Endodermal cell (in vitro differentiated cells): ENCODE data around the gene MYO1H. TPM values are rescaled to one million over a fixed set of nuclear protein-coding genes. Genes with fewer than 3 reads are reported as not detected.

Experiments
- DNase-seq: peaks from one replicate; pipeline ENCODE4 v3.0.0-alpha.2; 2017
- H3K27ac ChIP-seq: 2 replicates; pipeline ENCODE4 v1.5.1; 2013; ENCODE audit warnings: mild to moderate bottlenecking, low read depth, low read length, moderate library complexity
- H3K27me3 ChIP-seq: 2 replicates; pipeline ENCODE4 v1.6.1; 2013; ENCODE audit warnings: mild to moderate bottlenecking, low read length, moderate library complexity; ENCODE audit not compliant: insufficient read depth, control insufficient read depth, poor library complexity, severe bottlenecking
- H3K36me3 ChIP-seq: 2 replicates; pipeline ENCODE4 v1.7.0; 2013; ENCODE audit warnings: mild to moderate bottlenecking, low read length, moderate library complexity; ENCODE audit not compliant: control insufficient read depth, insufficient read depth
- H3K4me1 ChIP-seq: one replicate; pipeline ENCODE4 v1.7.0; 2013; ENCODE audit warnings: low read length; ENCODE audit not compliant: control insufficient read depth, insufficient read depth
- H3K4me3 ChIP-seq: 2 replicates; pipeline ENCODE4 v1.5.1; 2013; ENCODE audit warnings: mild to moderate bottlenecking, low read length, moderate library complexity
- H3K9ac ChIP-seq: 2 replicates; pipeline ENCODE4 v1.6.1; 2013; ENCODE audit warnings: mild to moderate bottlenecking, low read length, moderate library complexity; ENCODE audit not compliant: poor library complexity, severe bottlenecking; ENCODE audit errors: extremely low read depth
- H3K9me3 ChIP-seq: 2 replicates; pipeline ENCODE4 v1.6.1; 2013; ENCODE audit warnings: mild to moderate bottlenecking, low read length, moderate library complexity; ENCODE audit not compliant: control insufficient read depth
- H3K27ac Mint-ChIP-seq: 2 replicates; pipeline ENCODE4 v1.8.0; 2020; ENCODE audit warnings: mixed read lengths
- H3K27me3 Mint-ChIP-seq: 2 replicates; pipeline ENCODE4 v1.8.0; 2021; ENCODE audit warnings: mild to moderate bottlenecking, mixed read lengths; ENCODE audit not compliant: insufficient read depth
- H3K36me3 Mint-ChIP-seq: 2 replicates; pipeline ENCODE4 v1.8.0; 2020; ENCODE audit warnings: low read depth, mixed read lengths
- H3K4me1 Mint-ChIP-seq: 2 replicates; pipeline ENCODE4 v1.8.0; 2020; ENCODE audit warnings: mixed read lengths
- H3K4me3 Mint-ChIP-seq: 2 replicates; pipeline ENCODE4 v1.8.0; 2020; ENCODE audit warnings: mild to moderate bottlenecking, moderate library complexity, mixed read lengths
- H3K9me3 Mint-ChIP-seq: 2 replicates; pipeline ENCODE4 v1.8.0; 2020; ENCODE audit warnings: mild to moderate bottlenecking, mixed read lengths
- CTCF ChIP-seq: fragments of 200-600 bp; sonication (generic); conservative IDR thresholded peaks from 2 replicates; pipeline ENCODE4 v1.5.0; 2021; ENCODE audit warnings: antibody characterized with exemption, mild to moderate bottlenecking
- WGBS, 2 experiments: methylation state at CpG; one replicate each; pipeline versions ENCODE4 v1.1.5 to v1.1.7; 2013; ENCODE audit warnings: missing lambda C conversion rate in 2 of 2, mixed read lengths in 1 of 2; ENCODE audit not compliant: insufficient coverage in 1 of 2, insufficient read length in 1 of 2; 5-methylcytosine and 5-hydroxymethylcytosine counted together
- total RNA-seq, 2 donors: library from RNA; stranded (reverse); fragmentation: NEBNext Ultra II Directional in 1 of 2; extraction: Animal tissue kit (Norgen Biotek cat#: 25700) in 1 of 2; gene quantifications; 2 replicates in 1 of 2; 3 replicates in 1 of 2; pipeline ENCODE4 v1.2.1, GENCODE V29; 2021

MYO1H gene
- total RNA-seq, 2 donors from 2014 or later = not detected

- Histone ChIP-seq H3K9ac (no peak overlapping the region), H3K27ac (no peak overlapping the region), H3K36me3 (no peaks in the 10 kb centered on the region), H3K4me1 (no peaks in the 10 kb centered on the region), H3K9me3 (no peaks in the 10 kb centered on the region), H3K4me3 (no peak overlapping the region), H3K27me3 (no peaks in the 10 kb centered on the region)
- WGBS, 2 experiments = 50 to 57% methylated on average over 1 to 2 of the region's 2 CpGs
- Mint-ChIP-seq H3K4me3 (no peak overlapping the region), H3K9me3 (no peaks in the 10 kb centered on the region), H3K36me3 (no peaks in the 10 kb centered on the region), H3K27me3 (no peaks in the 10 kb centered on the region), H3K27ac (no peak overlapping the region), H3K4me1 (peaks cover 1% of the 10 kb centered on the region)
- TF ChIP-seq CTCF = no peak
- DNase-seq = peak; percentile 79
These were observed 29.5 kb downstream of the MYO1H start for GRCh38 chr12:109377139-109377685.

DNA sequence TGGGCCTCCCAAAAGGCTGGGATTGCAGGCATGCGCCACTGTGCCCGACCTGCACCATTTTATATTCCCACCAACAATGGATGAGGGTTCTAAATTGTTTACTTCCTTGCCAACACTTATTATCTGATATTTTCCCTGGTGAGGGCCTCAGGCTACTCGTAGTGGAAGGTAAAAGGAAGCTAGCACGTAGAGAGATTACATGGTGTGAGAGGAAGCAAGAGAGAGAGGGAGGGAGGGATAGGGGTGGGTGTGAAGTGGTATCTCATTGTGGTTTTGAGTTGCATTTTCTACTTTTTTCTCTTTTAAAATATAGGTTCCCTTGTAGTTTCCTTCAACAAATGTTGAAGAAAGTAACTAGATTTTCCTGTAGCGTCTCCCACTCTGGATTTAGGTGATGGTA, 30.9 kb downstream of the MYO1H start:
- Histone ChIP-seq H3K9ac (no peak overlapping the region), H3K36me3 (no peaks in the 10 kb centered on the region), H3K4me3 (no peak overlapping the region), H3K27me3 (peaks cover 6% of the 10 kb centered on the region), H3K4me1 (no peaks in the 10 kb centered on the region), H3K27ac (no peak overlapping the region), H3K9me3 (no peaks in the 10 kb centered on the region)
- no peak overlapping the region for H3K4me3 Mint-ChIP-seq
- H3K9me3 Mint-ChIP-seq = no peaks in the 10 kb centered on the region
- no peaks in the 10 kb centered on the region for H3K36me3 Mint-ChIP-seq
- TF ChIP-seq CTCF = no peak
- peaks cover 1% of the 10 kb centered on the region for H3K4me1 Mint-ChIP-seq
- WGBS, 2 experiments = 73 to 100% methylated on average over 2 to 5 of the region's 5 CpGs
- H3K27me3 Mint-ChIP-seq = peaks cover 5% of the 10 kb centered on the region
- no peak for DNase-seq
- no peak overlapping the region for H3K27ac Mint-ChIP-seq

DNA sequence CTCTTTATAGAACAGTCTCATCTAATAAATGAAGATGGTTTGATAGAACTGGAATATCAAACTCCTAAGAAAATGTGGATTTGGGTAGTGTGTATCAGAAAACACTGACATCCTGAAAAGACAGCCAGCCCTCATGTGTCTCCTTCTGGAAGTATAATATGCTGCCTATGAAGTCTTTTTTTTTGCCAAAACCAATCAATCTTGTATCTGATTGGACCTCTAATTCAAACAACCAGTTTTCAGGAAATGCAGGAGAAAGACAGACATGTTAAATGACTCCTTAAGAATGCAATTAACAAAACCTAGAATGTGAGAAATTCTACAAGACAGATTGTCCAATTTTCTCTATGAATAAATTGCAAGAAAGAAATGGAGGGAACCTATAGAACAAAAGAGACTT, 34.3 kb downstream of the MYO1H start:
- peaks cover 1% of the 10 kb centered on the region for H3K4me1 Mint-ChIP-seq
- H3K9me3 Mint-ChIP-seq = no peaks in the 10 kb centered on the region
- H3K27me3 ChIP-seq = peaks cover 16% of the 10 kb centered on the region
- TF ChIP-seq CTCF = no peak
- no peak overlapping the region for H3K9ac ChIP-seq
- no peak for DNase-seq
- H3K27ac ChIP-seq = no peak overlapping the region
- H3K4me3 Mint-ChIP-seq = no peak overlapping the region
- no peaks in the 10 kb centered on the region for H3K9me3 ChIP-seq
- H3K36me3 ChIP-seq = no peaks in the 10 kb centered on the region
- H3K36me3 Mint-ChIP-seq = no peaks in the 10 kb centered on the region
- no peak overlapping the region for H3K27ac Mint-ChIP-seq
- no peaks in the 10 kb centered on the region for H3K4me1 ChIP-seq
- no peak overlapping the region for H3K4me3 ChIP-seq
- peaks cover 7% of the 10 kb centered on the region for H3K27me3 Mint-ChIP-seq
